Stimulated activated CD4-positive, alpha-beta T cell treated with anti-CD3 and anti-CD28 coated beads, TNF-alpha, amount 100 ng/mL, for 48 hours (primary cell): ENCODE measurements around the gene TBC1D8B.

Experiments
- DNase-seq, 3 donors: peaks; one replicate each; pipeline ENCODE4 v3.0.0-alpha.2; 2020; ENCODE audit warnings: low read depth in 3 of 3

The TBC1D8B gene

GRCh38 chrX:106898462-106898861 is 96.0 kb downstream of the TBC1D8B start:
- no peak for DNase-seq

GRCh38 chrX:106899276-106899675 is 96.8 kb downstream of the TBC1D8B start:
- no peak for DNase-seq

- DNase-seq = no peak
Measured at GRCh38 chrX:106899841-106900240, 97.4 kb downstream of the TBC1D8B start.

GRCh38 chrX:106901341-106901740 is 98.9 kb downstream of the TBC1D8B start:
- no peak for DNase-seq

GRCh38 chrX:106901781-106902219 is 99.3 kb downstream of the TBC1D8B start:
- DNase-seq = no peak

- DNase-seq = no peak
Measured at GRCh38 chrX:106902684-106903083, 100.2 kb downstream of the TBC1D8B start.

- DNase-seq = no peak
Measured at GRCh38 chrX:106903291-106903824, 100.9 kb downstream of the TBC1D8B start, which contains the start of gene RIPPLY1. Gene RIPPLY1, minus strand, starts transcription at chrX:106903341. Its CDS starts 54 bp downstream, at chrX:106903287.

GRCh38 chrX:106903856-106904528 is 101.5 kb downstream of the TBC1D8B start:
- DNase-seq = no peak

GRCh38 chrX:106905064-106905708 is 102.7 kb downstream of the TBC1D8B start:
- DNase-seq = no peak

- no peak for DNase-seq
Measured at GRCh38 chrX:106906361-106906760, 103.9 kb downstream of the TBC1D8B start.

GRCh38 chrX:106912864-106913263 is 110.4 kb downstream of the TBC1D8B start:
- no peak for DNase-seq

GRCh38 chrX:106917830-106918500 is 115.5 kb downstream of the TBC1D8B start:
- no peak for DNase-seq

- DNase-seq = no peak
Measured at GRCh38 chrX:106919932-106920452, 117.5 kb downstream of the TBC1D8B start, which contains the start of gene CLDN2. Gene CLDN2, plus strand, starts transcription at chrX:106920402. Its CDS starts 7,827 bp downstream, at chrX:106928229.

GRCh38 chrX:106921637-106922036 is 119.2 kb downstream of the TBC1D8B start:
- DNase-seq = no peak
